Epithelial cell of proximal tubule (primary cell): ENCODE measurements around the gene FARS2. TPM values are rescaled to one million over a fixed set of nuclear protein-coding genes. Genes with fewer than 3 reads are reported as not detected.

Experiments
- DNase-seq: peaks from one replicate; pipeline ENCODE4 v3.0.0-alpha.2; 2011; ENCODE audit warnings: low read depth
- H3K4me3 ChIP-seq: 2 replicates; pipeline ENCODE4 v1.5.1; 2011; ENCODE audit warnings: low read depth, mild to moderate bottlenecking, low read length
- CTCF ChIP-seq: conservative IDR thresholded peaks from 2 replicates; pipeline ENCODE4 v1.5.1; 2012; ENCODE audit warnings: low read depth, mild to moderate bottlenecking, low read length
- total RNA-seq: library from RNA; depleted of rRNA; stranded (reverse); fragments of >200 nt; gene quantifications from 2 replicates; pipeline ENCODE4 v1.2.3, GENCODE V29; 2015

FARS2 gene
- total RNA-seq, 1 donor from 2014 or later: 7.7 TPM

DNA sequence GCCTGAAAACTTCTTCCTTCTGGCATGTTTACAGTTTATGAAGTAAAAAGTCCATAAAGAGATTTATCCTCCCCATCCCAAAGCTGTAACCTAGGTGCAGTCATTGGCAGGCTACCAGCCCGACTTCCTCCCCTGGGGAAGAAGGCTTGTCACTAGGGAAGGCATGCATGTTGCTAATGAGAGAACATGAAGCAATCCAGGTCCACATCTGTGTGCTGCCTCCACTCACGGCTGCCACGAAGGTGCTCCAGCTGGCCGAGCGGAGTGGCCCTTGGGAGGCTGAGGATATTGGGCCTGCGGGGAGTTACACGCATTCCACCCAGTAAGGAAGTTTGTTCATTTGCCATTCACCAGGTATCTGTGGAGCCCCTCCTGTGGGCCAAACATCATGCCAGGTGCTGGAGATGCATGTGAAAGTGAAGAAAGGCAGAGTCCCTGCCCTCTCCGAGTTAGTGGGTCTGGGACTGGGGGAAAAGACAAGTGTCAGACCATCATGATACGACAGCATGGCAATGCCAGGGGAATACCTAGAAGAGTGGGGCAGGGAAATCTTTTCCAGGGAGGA is 488.4 kb downstream of the FARS2 start:
- H3K4me3 ChIP-seq: no peak overlapping the region
- no peak for TF ChIP-seq CTCF
- DNase-seq: no peak

DNA sequence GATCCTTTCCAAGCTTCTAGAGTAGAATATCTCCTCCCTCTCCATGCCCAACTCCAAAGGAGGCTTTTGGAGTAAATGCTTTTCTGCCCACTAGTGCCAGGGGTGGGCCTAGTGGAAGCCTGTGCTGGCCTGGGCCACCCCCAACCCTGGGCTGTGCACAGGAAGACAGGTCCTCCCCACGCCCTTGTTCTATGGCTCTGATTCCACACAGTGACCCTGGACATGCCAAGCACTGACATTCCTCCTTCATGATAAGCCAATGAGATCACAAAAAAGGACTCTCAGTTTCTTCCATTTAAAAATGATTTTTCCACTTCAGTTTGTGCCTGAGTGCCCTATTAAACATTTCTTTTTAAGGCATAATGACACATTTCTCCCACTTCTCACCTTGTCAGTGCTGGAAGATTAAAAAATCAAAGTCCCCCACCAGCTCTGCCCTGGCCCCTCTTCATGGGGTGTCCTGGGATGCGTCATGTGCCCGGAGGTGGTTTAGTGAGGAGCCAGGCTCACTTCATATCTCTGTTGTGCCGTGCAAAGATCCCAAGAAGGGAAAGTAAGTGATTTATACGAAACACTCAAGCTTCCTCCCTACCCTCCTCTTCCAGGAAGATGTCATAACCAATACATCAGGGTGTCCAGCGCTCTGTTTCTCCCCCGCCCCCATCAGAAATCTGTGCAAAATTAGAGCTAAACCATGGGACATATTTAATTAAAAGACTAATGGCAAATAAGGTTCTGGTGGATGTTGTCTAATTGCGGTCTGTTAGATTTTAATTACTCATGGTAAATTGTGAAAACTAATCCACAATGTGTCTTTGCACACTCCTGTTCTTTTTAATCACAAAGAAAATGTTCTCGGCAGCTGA is 490.4 kb downstream of the FARS2 start:
- H3K4me3 ChIP-seq: no peak overlapping the region
- TF ChIP-seq CTCF: no peak
- no peak for DNase-seq

GRCh38 chr6:5752391-5752680 is 491.0 kb downstream of the FARS2 start:
- no peak for TF ChIP-seq CTCF
- H3K4me3 ChIP-seq: no peak overlapping the region
- no peak for DNase-seq

DNA sequence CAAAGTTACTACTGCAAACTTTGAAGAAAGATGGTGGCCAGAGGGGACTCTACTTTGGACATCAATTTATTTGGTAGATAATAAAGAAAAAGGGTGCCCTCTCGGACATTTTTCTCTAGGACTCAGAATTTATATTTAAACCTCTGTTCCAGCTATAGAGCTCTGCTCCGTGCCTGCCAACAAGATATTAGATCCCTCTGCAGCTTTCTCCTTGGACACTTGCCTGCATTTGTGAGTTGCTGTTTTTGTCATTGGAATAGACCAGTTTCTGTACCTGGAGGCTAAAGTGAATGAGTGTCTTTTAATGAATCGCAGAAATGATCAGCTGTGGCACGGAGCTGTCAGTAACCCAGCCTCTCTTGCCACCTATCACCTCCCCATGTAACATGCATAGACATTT is 491.9 kb downstream of the FARS2 start:
- no peak overlapping the region for H3K4me3 ChIP-seq
- DNase-seq: no peak
- TF ChIP-seq CTCF: no peak

- no peak for TF ChIP-seq CTCF
- no peak for DNase-seq
- no peak overlapping the region for H3K4me3 ChIP-seq
These were observed 493.6 kb downstream of the FARS2 start for GRCh38 chr6:5754904-5755303.

GRCh38 chr6:5759571-5759970 is 498.3 kb downstream of the FARS2 start:
- DNase-seq: no peak
- no peak overlapping the region for H3K4me3 ChIP-seq
- TF ChIP-seq CTCF: no peak

GRCh38 chr6:5761370-5761769 is 500.1 kb downstream of the FARS2 start:
- no peak for DNase-seq
- H3K4me3 ChIP-seq: no peak overlapping the region
- TF ChIP-seq CTCF: no peak
